EL (cell line): ENCODE results near the gene MYT1.
"Not testable (repeated sequence)": the region's sequence is repeated elsewhere in the genome, so short reads cannot be mapped to it uniquely, and the experiment has no call there.

ENCODE experiments used
- DNase-seq: peaks from one replicate; pipeline ENCODE4 v3.0.0-alpha.2; 2016

MYT1 gene

DNA sequence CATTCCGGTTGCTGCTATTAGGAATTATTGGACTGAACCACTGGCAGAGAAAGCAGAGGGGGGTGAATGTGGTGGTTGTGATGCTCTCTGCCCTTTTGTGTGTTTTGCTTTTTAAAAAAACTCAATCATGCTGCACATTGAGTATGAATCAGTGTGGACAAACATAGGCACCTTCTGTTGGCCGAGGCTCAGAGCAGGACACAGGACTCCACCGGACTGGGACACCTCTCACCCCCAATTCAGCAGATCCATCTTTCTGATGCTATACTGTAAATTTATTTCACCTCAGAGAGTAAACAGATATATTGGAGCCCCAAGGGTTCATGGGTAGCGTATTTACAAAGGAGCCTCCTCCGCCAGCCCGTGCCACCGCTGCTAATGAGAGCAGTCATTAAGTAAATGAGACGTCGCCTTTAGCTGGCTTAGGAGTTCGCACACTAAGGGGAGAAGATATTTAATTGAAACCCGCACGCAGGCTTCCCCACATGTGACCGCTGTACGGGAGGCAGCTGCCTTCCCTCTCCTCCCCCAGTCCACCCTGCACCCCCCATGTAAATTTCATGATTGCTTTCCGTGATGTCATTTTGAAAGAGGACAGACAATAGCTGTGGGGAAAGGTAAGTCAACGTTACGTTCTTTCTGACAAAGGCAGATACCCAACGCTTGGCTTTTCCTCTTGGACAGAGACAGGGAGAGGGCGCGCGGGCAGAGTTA, at the start of gene MYT1:
TSS of gene MYT1 (plus strand) at position 330 of the 714 bp plus-strand sequence. CDS start 34,410 bp downstream, outside the sequence.
- no peak for DNase-seq

DNA sequence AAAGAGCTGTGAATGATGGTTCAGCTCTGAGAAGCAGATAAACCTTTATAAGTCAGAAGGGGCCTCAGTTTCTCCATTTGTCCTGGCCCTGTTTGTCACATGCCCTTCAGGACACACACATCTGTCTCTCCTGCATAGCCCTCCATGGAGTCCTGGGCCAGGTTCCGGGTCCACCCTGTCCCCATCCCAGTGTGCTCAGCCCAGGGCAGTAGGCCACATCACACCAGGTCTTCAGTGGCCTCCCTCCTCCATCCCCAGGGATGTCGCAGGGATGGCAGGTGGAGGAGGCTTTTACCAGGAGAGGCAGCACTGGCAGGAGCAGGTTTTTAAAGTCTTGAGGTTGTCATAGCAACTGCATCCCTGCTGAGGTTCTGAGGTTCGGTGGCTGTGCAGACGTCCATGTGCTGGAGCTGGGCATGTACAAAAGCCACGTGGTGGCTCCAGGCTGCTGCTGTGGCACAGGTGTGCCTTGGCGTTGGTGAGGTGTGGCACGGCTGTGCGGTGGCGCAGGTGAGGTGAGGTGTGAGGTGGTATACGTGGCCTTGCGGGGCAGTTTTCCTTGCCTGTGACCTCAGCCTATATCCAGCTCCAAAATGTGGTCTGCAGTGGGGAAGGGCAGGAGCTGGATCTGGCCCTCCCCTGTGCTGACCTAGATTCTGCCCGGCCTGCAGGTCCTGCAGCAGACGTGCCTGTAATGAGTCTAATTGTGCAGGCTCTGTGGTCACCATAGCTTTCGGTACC, 48.9 kb upstream of the MYT1 start:
- DNase-seq = no peak

DNA sequence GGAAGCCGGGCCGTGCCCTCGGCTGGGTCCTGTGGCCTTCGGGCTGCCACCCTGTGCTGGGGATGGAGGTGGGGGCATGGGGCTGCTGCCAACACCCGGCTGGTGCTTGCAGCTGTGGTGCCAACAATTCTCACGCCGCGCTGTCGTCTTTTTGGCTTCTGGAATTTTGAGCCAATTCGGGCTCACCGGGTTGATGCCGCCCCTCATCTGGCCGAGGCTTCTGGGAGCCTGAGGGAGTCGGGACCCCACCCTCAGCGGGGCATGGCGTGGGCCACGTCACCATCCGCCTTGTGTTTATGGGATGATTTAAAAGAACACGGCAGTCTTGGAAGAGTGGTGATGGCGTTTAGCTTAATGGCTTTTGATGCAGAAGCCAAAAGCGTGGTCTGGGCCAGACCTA, 48.2 kb upstream of the MYT1 start:
- no peak for DNase-seq

DNA sequence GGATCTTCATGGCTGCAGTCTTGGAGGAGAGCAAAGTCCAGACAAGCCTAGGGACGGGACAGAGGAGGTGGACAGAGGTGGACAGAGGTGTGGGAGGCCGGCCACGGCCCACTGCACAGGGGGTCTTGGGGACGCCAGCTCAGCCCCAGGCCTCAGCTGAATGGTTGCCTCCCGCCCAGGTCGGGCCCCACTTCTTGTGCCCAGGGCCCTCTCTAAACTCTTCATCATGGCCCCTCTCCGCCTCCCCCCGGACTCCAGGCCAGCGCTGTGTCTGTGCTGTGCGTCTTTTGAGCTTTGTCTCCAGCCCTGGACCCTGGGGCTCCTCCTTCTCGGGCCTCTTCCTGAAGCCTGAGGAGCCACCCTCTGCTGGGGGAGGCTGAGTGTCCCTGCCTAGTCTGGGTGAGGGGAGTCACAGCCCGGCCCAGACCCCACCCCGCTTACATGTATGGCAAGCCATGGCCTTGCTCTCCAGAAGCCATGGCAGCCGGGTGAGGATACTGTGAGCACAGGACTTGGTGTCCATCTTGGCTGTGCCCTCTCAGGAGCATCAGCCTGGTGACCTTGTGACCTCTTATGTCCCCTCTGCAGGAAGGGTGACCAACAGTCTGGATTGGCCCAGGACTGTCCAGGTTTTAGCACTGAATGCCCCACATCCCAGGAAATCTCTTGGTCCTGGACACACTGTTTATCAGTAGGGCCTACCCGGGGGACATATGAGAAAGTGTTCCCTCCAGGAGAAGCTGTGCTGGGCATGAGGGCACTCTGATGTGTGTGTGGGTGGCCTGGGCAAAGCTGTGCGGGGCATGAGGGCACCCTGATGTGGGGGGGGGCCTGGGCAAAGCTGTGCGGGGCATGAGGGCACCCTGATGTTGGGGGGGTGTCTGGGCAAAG, 47.5 kb upstream of the MYT1 start:
- DNase-seq = no peak

DNA sequence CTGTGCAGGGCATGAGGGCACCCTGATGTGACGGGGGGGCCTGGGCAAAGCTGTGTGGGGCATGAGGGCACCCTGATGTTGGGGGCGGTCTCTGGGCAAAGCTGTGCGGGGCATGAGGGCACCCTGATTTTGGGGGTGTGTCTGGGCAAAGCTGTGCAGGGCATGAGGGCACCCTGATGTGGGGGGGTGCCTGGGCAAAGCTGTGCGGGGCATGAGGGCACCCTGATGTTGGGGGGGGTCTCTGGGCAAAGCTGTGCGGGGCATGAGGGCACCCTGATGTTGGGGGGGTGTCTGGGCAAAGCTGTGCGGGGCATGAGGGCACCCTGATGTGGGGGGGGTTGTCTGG, 46.8 kb upstream of the MYT1 start:
- DNase-seq = not testable (repeated sequence)

DNA sequence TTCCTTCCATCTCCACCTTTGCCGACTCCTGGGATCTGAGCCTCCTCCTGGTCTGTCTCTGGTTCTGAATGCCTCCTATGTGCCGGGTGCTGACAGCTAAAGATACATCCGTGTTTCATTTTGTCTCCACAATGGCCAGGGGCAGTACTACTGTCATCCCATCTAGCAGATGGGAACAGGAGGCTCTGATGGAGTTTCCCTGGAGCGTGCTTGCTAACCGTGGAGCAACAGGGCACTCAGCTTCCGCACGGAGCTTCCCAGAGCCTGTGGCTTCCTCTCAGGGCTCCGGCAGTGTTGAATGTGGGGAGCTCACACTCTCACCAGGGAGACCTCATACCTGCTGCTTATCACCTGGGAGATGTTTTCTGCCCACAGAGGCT, 45.0 kb upstream of the MYT1 start:
- no peak for DNase-seq

DNA sequence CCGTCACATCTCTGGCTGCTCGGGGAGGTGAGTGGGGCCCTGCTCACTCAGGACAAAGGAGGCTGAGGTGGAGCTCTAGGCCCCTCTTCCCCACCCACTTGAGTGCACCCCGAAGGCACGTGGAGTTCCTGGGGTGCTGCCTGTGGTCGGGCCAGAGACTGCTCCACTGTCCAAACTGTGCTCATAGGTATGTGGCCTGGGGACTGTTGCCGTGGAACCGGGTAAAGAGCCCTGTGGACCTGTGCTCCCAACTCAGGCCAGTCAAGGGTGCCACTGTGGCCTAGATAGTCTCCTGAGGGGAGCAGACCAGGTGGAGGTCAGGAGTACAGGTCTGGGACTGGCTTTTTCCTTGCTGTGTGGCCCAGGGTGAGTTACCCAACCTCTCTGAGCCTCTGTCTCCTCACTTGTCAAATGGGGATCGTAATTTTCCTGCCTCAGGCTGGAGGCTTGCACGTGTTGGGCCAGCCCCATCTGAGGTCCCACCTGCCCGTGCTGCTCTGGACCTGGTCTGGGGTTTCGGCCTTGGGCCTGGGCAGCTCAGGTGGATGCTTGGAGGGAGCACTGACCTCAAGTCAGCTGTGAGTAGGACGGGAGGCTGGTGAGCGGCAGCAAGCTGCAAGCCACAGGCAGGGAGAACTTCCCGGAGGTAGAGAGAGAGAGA, 44.4 kb upstream of the MYT1 start:
- no peak for DNase-seq

DNA sequence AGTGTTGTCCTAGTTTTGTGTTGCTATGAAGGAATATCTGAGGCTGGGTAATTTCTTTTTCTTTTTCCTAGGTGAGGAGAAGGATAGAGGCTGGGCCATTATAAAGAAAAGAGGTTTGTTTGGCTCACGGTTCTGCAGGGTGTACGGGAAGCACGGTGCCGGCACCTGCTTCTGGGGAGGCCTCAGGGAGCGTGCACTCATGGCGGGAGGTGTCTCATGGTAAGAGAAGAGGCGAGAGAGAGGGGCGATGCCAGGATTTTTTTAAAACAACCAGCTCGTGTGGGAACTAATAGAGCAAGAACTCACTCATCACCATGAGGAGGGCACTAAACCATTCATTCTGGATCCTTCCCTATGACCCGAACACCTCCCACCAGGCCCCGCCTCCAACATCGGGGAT, 42.7 kb upstream of the MYT1 start:
- DNase-seq = no peak

DNA sequence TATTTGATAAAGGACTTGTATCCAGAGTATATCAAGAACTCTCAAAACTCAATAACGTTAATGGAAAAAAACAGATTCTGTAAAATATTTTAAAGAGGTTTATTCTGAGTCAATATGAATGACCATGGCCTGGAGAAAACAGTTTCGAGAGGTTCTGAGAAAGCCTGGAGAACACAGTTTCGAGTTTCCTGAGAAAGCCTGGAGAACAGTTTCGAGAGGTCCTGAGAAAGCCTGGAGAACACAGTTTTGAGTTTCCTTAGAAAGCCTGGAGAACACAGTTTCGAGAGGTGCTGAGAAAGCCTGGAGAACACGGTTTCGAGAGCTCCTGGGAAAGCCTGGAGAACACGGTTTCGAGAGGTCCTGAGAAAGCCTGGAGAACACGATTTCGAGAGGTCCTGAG, 41.3 kb upstream of the MYT1 start:
- not testable (repeated sequence) for DNase-seq

DNA sequence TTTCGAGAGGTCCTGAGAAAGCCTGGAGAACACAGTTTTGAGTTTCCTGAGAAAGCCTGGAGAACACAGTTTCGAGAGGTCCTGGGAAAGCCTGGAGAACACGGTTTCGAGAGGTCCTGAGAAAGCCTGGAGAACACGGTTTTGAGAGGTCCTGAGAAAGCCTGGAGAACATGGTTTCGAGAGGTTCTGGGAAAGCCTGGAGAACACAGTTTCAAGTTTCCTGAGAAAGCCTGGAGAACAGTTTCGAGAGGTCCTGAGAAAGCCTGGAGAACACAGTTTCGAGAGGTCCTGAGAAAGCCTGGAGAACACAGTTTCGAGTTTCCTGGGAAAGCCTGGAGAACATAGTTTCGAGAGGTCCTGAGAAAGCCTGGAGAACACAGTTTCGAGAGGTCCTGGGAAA, 40.7 kb upstream of the MYT1 start:
- not testable (repeated sequence) for DNase-seq

DNA sequence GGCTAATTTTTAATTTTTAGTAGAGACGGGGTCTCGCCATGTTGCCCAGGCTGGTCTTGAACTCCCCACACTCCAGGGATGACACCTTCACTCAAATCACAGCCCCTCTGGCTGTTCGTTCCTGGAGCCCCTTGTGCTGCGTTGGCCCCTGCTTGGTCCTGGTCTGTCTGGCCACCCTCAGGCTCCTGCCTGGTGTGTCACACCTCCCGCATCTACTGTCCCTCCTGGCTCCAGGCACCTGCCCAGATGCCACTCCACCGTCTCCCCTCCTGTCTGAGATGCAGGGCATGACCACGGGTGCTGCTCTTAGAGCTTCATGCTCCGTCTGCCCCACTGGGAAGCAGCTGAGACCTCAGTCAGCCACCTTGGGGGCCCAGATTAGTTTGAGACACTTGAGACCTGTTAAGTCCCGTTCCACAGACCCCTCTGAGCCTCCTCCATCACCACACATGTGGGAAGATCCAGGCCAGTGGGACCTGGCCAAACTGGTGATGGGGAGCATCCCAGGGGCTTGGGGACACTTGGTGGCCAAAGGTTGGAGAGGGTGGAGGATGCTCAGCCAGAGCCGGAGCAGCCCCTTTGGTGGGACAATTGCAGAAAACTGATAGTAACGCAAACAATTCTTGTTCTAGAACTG, 35.0 kb upstream of the MYT1 start:
- no peak for DNase-seq

DNA sequence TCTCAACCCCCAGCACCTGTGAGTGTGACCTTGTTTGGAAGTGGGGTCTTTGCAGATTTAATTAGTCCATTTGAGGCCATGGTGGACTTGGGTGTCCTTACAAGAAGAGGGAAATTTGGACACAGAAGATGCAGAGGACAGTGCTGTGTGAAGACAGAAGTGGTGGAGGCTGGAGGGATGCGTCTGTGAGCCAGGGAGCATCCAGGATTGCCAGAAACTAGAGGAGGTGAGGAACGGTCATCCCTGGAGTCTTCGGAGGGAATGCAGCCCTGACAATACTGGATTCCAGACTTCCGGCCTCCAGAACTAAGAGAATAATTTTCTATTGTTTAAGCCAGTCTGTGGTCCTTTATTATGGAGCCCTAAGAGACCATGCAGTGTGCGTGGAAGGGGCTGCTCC, 34.0 kb upstream of the MYT1 start:
- no peak for DNase-seq

DNA sequence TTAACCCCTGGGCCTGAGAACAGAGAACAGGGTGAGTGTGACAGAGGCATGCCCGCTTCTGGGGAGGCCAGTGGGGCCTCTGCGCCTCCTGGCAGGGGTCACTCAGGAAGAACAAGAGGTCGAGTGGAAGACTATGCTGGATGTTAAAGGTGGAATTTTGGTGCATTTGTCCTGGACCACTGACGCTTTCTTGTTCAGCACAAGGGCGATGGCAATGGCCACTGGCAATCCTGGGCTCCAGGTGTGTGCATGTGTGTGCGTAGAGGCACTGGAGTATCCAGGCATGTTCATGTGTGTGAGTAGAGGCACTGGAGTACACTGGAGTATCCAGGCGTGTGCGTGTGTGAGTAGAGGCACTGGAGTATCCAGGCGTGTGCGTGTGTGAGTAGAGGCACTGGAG, 33.4 kb upstream of the MYT1 start:
- DNase-seq = no peak

DNA sequence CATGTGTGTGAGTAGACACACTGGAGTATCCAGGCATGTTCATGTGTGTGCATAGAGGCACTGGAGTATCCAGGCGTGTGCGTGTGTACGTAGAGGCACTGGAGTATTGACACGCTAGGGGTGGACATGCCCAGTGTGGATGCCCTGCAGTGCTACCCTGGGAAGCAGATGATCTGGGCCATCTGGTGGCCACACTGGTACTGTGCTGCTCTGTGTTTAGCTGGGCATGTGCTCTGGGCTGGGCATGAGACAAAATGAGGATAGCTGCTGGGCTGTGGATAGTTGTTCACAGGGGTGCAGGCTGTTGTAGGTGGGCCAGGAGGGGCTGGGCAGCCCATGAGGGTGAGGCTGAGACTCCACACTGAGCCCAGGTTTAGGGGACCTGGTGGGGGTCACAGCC, 32.8 kb upstream of the MYT1 start:
- DNase-seq = peak; percentile 29

DNA sequence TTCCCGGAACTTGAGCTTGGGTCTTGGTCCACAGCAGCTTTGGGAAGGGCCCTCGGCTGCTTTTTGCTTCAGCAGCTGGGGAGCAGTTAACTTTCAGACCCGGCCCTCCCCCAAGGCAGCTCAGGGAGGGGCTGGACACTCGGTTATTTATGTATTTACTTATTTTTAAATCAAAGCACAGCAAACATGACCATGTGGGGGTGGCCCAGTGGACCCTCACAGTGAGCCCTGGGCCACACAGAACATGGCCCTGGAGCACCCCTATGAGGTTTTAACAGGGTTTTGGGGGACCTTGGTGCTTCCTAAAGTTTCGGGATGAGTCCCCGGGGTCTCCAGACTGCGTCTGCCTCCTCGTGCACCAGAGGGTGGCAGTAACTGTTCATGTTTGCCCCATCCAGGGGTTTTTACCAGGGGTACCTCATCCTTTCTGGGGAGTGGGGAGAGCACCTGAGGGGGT, 30.3 kb upstream of the MYT1 start:
- no peak for DNase-seq

DNA sequence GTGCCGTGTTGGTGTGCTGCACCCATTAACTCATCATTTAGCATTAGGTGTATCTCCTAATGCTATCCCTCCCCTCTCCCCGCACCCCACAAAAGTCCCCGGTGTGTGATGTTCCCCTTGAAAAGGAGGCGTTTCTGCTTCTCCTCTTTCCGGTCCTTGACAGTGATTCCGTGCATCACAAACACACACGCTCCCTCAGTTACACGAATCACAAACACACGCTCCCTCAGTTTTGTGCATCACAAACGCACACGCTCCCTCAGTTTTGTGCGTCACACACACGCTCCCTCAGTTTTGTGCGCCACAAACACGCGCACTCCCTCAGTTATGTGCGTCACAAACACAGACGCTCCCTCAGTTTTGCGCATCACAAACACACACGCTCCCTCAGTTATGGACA, 29.5 kb upstream of the MYT1 start:
- DNase-seq = not testable (repeated sequence)

DNA sequence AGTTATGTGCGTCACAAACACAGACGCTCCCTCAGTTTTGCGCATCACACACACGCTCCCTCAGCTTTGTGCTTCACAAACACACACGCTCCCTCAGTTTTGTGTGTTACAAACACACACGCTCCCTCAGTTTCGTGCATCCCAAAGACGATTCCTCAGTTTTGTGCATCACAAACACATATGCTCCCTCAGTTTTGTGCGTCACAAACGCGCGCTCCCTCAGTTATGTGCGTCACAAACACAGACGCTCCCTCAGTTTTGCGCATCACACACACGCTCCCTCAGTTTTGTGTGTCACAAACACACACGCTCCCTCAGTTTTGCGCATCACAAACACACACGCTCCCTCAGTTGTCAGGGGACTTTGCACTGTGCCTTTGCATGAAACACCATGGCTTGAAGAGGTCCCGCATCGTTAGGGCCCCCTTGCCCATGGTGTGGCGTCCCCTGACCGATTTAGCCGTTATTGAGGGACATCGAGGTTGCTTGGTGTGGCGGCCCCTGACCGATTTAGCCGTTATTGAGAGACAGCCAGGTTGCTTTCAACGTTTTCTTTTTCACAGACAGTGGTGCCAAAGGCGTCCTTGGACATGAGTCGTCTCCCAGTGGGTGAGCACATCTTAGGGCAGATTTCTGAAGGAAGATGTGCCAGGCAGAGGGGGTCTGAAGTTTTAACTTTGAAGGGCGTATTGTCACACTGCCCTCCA, 28.1 kb upstream of the MYT1 start:
- DNase-seq = no peak

DNA sequence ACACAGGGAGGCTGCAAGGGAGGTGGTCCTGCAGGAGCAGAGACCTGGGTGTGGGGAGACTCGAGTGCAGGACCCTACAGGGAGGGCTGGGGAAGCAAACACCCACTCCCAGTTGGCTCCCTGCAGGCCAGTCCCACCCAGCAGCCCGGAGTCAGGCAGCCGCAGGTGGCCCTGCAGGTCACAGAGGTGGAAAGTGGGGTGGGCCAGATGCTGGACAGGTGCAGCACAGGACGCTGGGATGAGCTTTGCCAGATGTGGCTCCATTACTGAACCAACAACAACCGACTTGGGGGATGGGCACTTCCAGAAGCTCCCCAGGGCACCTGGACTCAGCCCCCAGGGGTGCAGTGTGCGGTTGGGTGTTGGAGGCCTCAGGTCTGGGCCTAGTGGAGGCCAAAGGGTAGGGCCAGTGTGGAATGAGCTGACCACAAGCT, 26.6 kb upstream of the MYT1 start:
- no peak for DNase-seq

DNA sequence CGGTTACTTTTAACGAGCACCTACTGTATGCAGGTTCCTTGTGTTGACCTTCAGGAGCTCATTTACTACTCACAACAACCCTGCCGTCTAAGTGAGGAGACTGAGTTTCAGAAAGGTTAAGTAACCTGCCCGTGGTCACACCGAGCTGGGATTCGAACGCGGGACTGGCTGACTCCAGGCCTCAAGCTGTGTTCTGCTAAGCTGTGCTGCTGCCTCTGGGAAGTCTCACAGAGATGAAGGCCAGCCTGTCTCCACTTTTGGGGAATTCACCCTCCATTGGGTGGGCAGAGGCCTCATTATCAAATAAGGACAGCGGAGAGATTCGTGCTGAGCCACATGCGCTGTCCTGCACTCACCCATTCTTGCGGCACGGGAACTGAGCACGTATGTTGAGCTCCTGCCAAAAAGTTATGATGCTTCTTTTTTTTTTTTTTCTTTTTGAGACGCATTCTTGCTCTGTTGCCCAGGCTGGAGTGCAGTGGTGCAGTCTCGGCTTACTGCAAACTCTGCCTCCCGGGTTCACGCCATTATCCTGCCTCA, 25.9 kb upstream of the MYT1 start:
- no peak for DNase-seq

DNA sequence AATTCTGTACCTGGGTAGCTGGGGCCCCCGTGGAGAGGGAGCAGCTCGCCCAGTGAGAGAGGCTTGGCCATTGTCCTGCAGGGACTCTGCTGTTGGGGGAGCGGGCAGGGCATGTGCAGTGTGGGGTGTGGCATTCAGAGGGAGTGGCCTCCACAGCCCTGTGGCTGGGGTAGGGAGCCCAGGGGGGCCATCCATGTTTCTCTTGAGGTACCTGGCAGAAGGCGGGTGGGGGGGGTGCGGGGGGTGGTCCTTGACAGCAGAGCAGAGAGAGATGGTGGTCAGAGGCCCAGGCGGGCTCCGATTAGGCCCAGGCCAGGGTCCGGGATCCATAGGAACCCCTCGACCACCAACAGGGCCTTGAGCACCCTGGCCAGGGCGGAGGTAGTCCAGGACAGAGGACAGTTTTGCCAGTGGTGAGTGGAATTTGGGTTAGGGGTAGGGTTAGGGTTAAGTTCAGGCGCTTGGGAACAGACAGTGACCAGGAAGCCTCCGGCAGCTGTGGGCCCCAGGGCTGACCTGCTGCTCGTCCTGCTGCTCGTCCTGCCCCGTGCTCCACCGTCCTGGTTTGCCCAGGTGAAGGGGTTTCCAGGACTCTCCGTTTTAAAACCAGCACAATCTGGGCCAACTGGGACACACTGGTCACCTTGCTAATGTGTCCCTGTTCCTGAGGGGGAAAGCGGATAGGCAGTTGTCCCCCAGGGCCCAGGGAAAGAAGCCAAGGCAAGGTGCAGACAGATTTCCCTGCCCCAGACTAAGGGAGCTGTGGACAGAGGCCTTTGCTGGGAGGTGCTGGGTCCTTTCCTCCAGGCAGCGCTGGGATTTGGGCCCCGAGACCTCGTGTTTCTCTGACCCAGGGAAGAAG, 24.8 kb upstream of the MYT1 start:
- DNase-seq = no peak
